Mesendoderm (in vitro differentiated cells): Measurements from ENCODE around the gene POR.
"Not testable (repeated sequence)": the region's sequence is repeated elsewhere in the genome, so short reads cannot be mapped to it uniquely, and the experiment has no call there.

Experiments used
- DNase-seq: peaks from one replicate; pipeline ENCODE4 v3.0.0; 2013
- H2AK5ac ChIP-seq: 2 replicates; pipeline ENCODE4 v1.6.1; 2013; ENCODE audit warnings: low read length, inconsistent platforms
- H2BK120ac ChIP-seq: 2 replicates; pipeline ENCODE4 v1.6.1; 2013; ENCODE audit warnings: low read depth, mild to moderate bottlenecking, low read length, moderate library complexity, mixed read lengths
- H2BK15ac ChIP-seq: replicated peaks from 2 replicates; pipeline ENCODE4 v1.6.1; 2013; ENCODE audit warnings: low read depth, mild to moderate bottlenecking, moderate library complexity
- H2BK5ac ChIP-seq: 2 replicates; pipeline ENCODE4 v1.6.1; 2013; ENCODE audit warnings: low read length, inconsistent platforms
- H3K18ac ChIP-seq: 2 replicates; pipeline ENCODE4 v1.6.1; 2013; ENCODE audit warnings: mild to moderate bottlenecking, low read length, mixed read lengths
- H3K23ac ChIP-seq: one replicate; pipeline ENCODE4 v1.6.1; 2013; ENCODE audit warnings: low read length
- H3K27ac ChIP-seq: 2 replicates; pipeline ENCODE4 v1.5.1; 2013; ENCODE audit warnings: low read depth, mild to moderate bottlenecking, inconsistent platforms, low read length, moderate library complexity
- H3K27me3 ChIP-seq: 2 replicates; pipeline ENCODE4 v1.6.1; 2013; ENCODE audit warnings: low read length, control low read depth, mild to moderate bottlenecking, inconsistent platforms; ENCODE audit not compliant: insufficient read depth, poor library complexity
- H3K36me3 ChIP-seq: 2 replicates; pipeline ENCODE4 v1.6.1; 2013; ENCODE audit warnings: low read length, inconsistent platforms; ENCODE audit not compliant: control insufficient read depth, insufficient read depth
- H3K4ac ChIP-seq: one replicate; pipeline ENCODE4 v1.6.1; 2013; ENCODE audit warnings: low read depth, mild to moderate bottlenecking, low read length, moderate library complexity
- H3K4me1 ChIP-seq: 2 replicates; pipeline ENCODE4 v1.6.1; 2013; ENCODE audit warnings: low read depth, low read length, inconsistent platforms; ENCODE audit not compliant: control insufficient read depth
- H3K4me2 ChIP-seq: 2 replicates; pipeline ENCODE4 v1.6.1; 2013; ENCODE audit warnings: low read length
- H3K4me3 ChIP-seq: 2 replicates; pipeline ENCODE4 v1.5.1; 2013; ENCODE audit warnings: mild to moderate bottlenecking, low read length
- H3K56ac ChIP-seq: one replicate; pipeline ENCODE4 v1.6.1; 2013; ENCODE audit warnings: low read length
- H3K79me1 ChIP-seq: 2 replicates; pipeline ENCODE4 v1.6.1; 2013; ENCODE audit warnings: low read length, inconsistent platforms
- H3K79me2 ChIP-seq: 2 replicates; pipeline ENCODE4 v1.6.1; 2013; ENCODE audit warnings: mild to moderate bottlenecking, low read length; ENCODE audit not compliant: control insufficient read depth, insufficient read depth
- H3K9ac ChIP-seq: 2 replicates; pipeline ENCODE4 v1.6.1; 2013; ENCODE audit warnings: low read length, inconsistent platforms
- H4K5ac ChIP-seq: one replicate; pipeline ENCODE4 v1.6.1; 2013; ENCODE audit warnings: low read length
- H4K8ac ChIP-seq: one replicate; pipeline ENCODE4 v1.6.1; 2013; ENCODE audit warnings: low read depth, mild to moderate bottlenecking, control low read depth, low read length, moderate library complexity
- WGBS: extraction: QIAGEN DNeasy Blood & Tissue Kit; methylation state at CpG from one replicate; pipeline ENCODE4 v1.1.7; 2013; ENCODE audit warnings: low lambda C conversion rate, missing lambda C conversion rate; ENCODE audit not compliant: insufficient coverage; ENCODE audit errors: extremely low coverage; 5-methylcytosine and 5-hydroxymethylcytosine counted together

Gene POR

DNA sequence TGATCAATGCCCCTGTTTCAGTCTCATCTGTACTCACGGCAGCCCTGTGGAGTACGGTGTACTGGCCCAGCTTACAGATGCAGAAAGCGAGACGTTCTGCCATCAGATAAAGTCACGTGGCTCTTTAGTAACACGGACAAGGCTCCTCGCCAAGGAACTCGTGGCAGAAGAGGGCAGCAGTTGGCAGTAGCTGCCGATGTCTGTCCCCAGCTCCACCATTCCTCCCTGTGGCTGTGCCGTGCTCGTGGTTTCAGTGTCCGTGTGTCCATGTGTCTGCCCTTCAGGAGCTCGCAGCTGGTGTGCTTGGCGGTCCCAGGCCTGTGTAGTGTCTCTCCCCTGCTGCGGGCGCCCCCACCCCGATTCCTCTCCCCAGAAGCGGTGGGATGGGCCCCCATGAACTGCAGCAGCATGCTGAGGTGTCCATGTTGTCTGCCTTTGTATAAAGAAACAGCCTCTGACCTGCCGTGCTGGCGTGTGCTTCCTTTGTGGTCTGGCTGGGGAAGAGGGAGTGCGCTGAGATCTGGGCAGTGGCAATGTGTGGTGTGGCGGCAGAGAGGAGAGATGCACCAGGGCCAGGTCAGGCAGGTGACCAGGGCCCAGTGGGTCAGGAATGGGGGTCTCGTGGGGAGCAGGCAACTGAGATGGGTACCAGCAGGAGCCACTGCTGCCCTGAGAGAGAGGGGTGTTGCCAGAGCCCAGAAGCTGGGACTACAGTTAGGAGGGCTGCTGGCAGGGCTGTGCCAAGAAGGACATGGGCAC lies 26.3 kb upstream of the POR start:
- H3K23ac ChIP-seq = no peak overlapping the region
- no peak for DNase-seq
- H2BK5ac ChIP-seq = no peak overlapping the region
- peaks cover 2% of the 10 kb centered on the region for H3K79me1 ChIP-seq
- no peaks in the 10 kb centered on the region for H3K4me1 ChIP-seq
- no peak overlapping the region for H3K9ac ChIP-seq
- no peak overlapping the region for H4K5ac ChIP-seq
- H2BK15ac ChIP-seq = no peak overlapping the region
- WGBS = no CpG with 5 or more reads among the region's 23 CpGs
- H3K4ac ChIP-seq = no peak overlapping the region
- H3K4me2 ChIP-seq = no peak overlapping the region
- H4K8ac ChIP-seq = no peak overlapping the region
- no peak overlapping the region for H3K56ac ChIP-seq
- H3K36me3 ChIP-seq = peaks cover 10% of the 10 kb centered on the region
- no peaks in the 10 kb centered on the region for H3K79me2 ChIP-seq
- H2AK5ac ChIP-seq = no peak overlapping the region
- H3K18ac ChIP-seq = no peak overlapping the region
- no peak overlapping the region for H3K27ac ChIP-seq
- no peak overlapping the region for H3K4me3 ChIP-seq
- no peak overlapping the region for H2BK120ac ChIP-seq
- H3K27me3 ChIP-seq = no peaks in the 10 kb centered on the region

DNA sequence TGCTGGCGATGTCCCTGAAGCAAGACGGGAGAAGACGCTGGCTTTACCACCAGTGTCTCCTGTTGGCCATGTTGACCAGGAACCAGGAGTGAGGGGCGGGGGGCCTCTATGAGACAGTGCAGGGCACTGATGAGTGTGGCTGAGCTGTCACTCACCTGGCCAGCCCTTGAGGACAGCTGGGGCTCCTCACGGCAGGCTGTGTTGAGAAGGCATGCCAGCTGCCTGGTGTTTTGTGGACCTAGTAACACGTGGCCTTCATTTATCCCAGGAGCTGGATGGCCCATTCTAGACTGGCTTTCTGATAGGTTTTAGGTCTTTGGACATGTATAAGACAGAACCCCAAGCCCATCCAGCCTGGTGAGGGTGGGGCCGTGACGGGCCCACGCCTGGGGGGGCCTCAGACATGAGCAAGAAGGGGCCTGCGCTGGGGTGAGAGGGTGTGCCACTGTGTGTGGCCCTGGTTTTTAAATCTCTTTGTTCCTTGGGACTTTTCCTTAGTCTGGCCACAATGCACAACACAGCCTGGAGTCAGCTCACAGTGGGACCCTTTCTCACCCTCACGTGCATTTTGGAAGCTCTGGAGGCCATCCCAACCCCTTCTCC lies 25.6 kb upstream of the POR start:
- no peaks in the 10 kb centered on the region for H3K4me1 ChIP-seq
- H3K9ac ChIP-seq = no peak overlapping the region
- no peak overlapping the region for H4K8ac ChIP-seq
- no CpG with 5 or more reads among the region's 11 CpGs for WGBS
- no peak overlapping the region for H3K4ac ChIP-seq
- DNase-seq = no peak
- peaks cover 2% of the 10 kb centered on the region for H3K79me1 ChIP-seq
- H3K56ac ChIP-seq = no peak overlapping the region
- no peak overlapping the region for H3K4me2 ChIP-seq
- no peak overlapping the region for H2AK5ac ChIP-seq
- H4K5ac ChIP-seq = no peak overlapping the region
- no peak overlapping the region for H3K18ac ChIP-seq
- H3K36me3 ChIP-seq = peaks cover 10% of the 10 kb centered on the region
- H2BK5ac ChIP-seq = no peak overlapping the region
- H3K27me3 ChIP-seq = no peaks in the 10 kb centered on the region
- no peak overlapping the region for H3K27ac ChIP-seq
- no peak overlapping the region for H3K23ac ChIP-seq
- H3K79me2 ChIP-seq = no peaks in the 10 kb centered on the region
- no peak overlapping the region for H2BK120ac ChIP-seq
- H3K4me3 ChIP-seq = no peak overlapping the region
- no peak overlapping the region for H2BK15ac ChIP-seq

DNA sequence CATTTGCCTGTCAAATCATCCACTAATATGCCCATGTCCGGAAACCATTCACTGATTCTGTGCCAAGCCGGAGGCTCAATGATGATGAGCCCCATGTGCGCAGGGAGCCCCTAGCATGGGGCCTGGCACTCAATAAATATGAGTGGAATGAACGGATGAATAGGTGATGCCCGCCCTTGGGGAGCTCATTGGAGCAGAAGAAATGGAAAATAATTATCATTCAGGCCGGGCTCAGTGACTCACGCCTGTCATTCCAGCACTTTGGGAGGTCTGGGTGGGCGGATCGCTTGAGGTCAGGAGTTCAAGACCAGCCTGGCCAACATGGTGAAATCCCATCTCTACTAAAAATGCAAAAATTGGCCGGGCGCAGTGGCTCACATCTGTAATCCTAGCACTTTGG lies 25.1 kb upstream of the POR start:
- Histone ChIP-seq H3K4me1 (no peaks in the 10 kb centered on the region), H3K23ac (no peak overlapping the region), H4K5ac (no peak overlapping the region), H2BK5ac (no peak overlapping the region), H2AK5ac (no peak overlapping the region), H3K27me3 (no peaks in the 10 kb centered on the region), H3K27ac (no peak overlapping the region), H3K4ac (no peak overlapping the region), H3K4me3 (no peak overlapping the region), H3K9ac (no peak overlapping the region), H3K79me1 (no peaks in the 10 kb centered on the region), H4K8ac (no peak overlapping the region), H3K79me2 (no peaks in the 10 kb centered on the region), H3K4me2 (no peak overlapping the region), H2BK120ac (no peak overlapping the region), H3K56ac (no peak overlapping the region), H3K18ac (no peak overlapping the region), H2BK15ac (no peak overlapping the region), H3K36me3 (peaks cover 10% of the 10 kb centered on the region)
- DNase-seq = no peak
- WGBS = no CpG with 5 or more reads among the region's 11 CpGs

DNA sequence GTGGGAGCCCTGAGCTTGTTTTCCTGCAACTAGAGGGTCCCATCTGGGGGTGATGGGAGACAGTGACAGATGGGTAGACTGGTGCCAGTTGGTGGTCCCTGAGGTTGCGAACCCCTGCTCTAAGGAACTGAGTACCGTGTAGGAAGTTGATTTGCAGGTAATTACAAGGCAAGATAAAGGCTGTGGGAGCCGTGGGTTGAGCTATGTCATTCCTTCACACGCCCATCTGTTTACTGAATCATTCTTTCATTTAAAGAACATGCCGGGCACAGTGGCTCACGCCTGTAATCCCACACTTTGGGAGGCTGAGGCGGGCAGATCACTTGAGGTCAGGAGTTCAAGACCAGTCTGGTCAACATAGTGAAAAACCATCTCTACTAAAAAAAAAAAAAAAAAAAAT lies 23.7 kb upstream of the POR start:
- not testable (repeated sequence) for H3K18ac ChIP-seq, H3K9ac ChIP-seq, DNase-seq, H3K36me3 ChIP-seq, H3K23ac ChIP-seq, H3K56ac ChIP-seq, H3K79me2 ChIP-seq, H3K79me1 ChIP-seq, H2BK120ac ChIP-seq, H3K4me2 ChIP-seq, H2BK15ac ChIP-seq, H3K27me3 ChIP-seq, H3K27ac ChIP-seq, H4K5ac ChIP-seq, H2AK5ac ChIP-seq, H3K4ac ChIP-seq, H3K4me3 ChIP-seq, H4K8ac ChIP-seq, H3K4me1 ChIP-seq, H2BK5ac ChIP-seq
- no CpG with 5 or more reads among the region's 7 CpGs for WGBS

DNA sequence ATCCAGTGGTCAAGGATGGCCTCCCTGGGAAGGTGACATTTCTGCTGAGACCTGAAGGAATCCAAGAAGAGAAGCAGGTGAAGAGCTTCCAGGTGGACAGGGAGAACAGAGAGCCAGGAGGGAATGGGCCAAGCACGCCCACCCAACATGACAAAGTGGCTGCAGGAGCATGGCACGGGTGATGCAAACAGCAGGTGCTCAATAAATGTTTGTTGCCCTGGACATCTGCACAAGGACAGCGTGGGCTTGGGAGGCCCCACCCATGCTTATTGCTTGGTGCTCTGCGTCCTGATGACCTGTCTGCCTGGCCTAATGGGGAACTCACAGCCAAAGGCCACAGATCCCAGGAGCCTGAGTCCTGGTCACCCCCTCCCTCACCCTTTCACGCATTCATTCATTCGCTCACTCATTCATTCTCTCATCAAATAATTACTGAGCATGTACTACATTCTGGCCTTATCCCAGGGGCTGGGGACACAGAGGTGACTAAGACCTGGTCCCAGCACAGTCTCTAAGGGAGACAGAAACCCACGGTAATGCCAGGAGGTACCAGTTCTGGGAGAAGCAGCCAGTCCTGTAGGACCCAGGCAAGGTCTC lies 23.0 kb upstream of the POR start:
- Histone ChIP-seq H4K8ac (no peak overlapping the region), H3K4me3 (no peak overlapping the region), H3K9ac (no peak overlapping the region), H3K18ac (no peak overlapping the region), H3K4me2 (no peak overlapping the region), H4K5ac (no peak overlapping the region), H2BK15ac (no peak overlapping the region), H3K27ac (no peak overlapping the region), H3K79me1 (no peaks in the 10 kb centered on the region), H3K36me3 (peaks cover 3% of the 10 kb centered on the region), H3K4me1 (no peaks in the 10 kb centered on the region), H2AK5ac (no peak overlapping the region), H3K27me3 (no peaks in the 10 kb centered on the region), H3K23ac (no peak overlapping the region), H3K79me2 (no peaks in the 10 kb centered on the region), H2BK120ac (no peak overlapping the region), H3K56ac (no peak overlapping the region), H3K4ac (no peak overlapping the region), H2BK5ac (no peak overlapping the region)
- no peak for DNase-seq
- WGBS = no CpG with 5 or more reads among the region's 7 CpGs
